ENCODE data around the gene TMX3.

The TMX3 gene

GRCh38 chr18:68696937-68697336 lies 18.0 kb downstream of the TMX3 start:
- Histone ChIP-seq H3K27ac (ENCODE audit: low read depth, low read length, poor library complexity, severe bottlenecking) (no peak overlapping the region), H3K4me1 (ENCODE audit: insufficient read depth, low read length, severe bottlenecking) (no peaks in the 10 kb centered on the region), H3K4me2 (ENCODE audit: low read length) (no peak overlapping the region), H3K9me3 (ENCODE audit: low read length) (no peaks in the 10 kb centered on the region), H3F3A (ENCODE audit: insufficient read depth, low read length) (no peaks in the 10 kb centered on the region), H3K9me2 (ENCODE audit: low read depth, low read length) (no peaks in the 10 kb centered on the region), H4K20me1 (ENCODE audit: insufficient read depth, low read length) (no peaks in the 10 kb centered on the region), H3K27me3 (ENCODE audit: insufficient read depth, low read length) (no peaks in the 10 kb centered on the region), H2AFZ (ENCODE audit: low read length) (no peak overlapping the region), H3K79me2 (ENCODE audit: insufficient read depth, low read length) (no peaks in the 10 kb centered on the region; the same call in 1 of the 2 replicates), H3K4me3 (ENCODE audit: low read depth, low read length, poor library complexity, severe bottlenecking) (no peak overlapping the region), H3K9ac (ENCODE audit: low read length) (no peak overlapping the region), H3K36me3 (ENCODE audit: insufficient read depth, low read length) (peaks cover 78% of the 10 kb centered on the region)
- TF ChIP-seq CTCF (IDR thresholded peaks at IDR 0.05; ENCODE audit: low read length), result no peak

GRCh38 chr18:68694316-68694715 lies 20.6 kb downstream of the TMX3 start:
- Histone ChIP-seq H4K20me1 (ENCODE audit: insufficient read depth, low read length) (no peaks in the 10 kb centered on the region), H2AFZ (ENCODE audit: low read length) (no peak overlapping the region), H3K4me3 (ENCODE audit: low read depth, low read length, poor library complexity, severe bottlenecking) (no peak overlapping the region), H3K9me2 (ENCODE audit: low read depth, low read length) (no peaks in the 10 kb centered on the region), H3K9ac (ENCODE audit: low read length) (no peak overlapping the region), H3K27me3 (ENCODE audit: insufficient read depth, low read length) (no peaks in the 10 kb centered on the region), H3K4me2 (ENCODE audit: low read length) (no peak overlapping the region), H3K36me3 (ENCODE audit: insufficient read depth, low read length) (peaks cover 78% of the 10 kb centered on the region), H3K27ac (ENCODE audit: low read depth, low read length, poor library complexity, severe bottlenecking) (no peak overlapping the region), H3K9me3 (ENCODE audit: low read length) (no peaks in the 10 kb centered on the region), H3K4me1 (ENCODE audit: insufficient read depth, low read length, severe bottlenecking) (no peaks in the 10 kb centered on the region), H3K79me2 (ENCODE audit: insufficient read depth, low read length) (no peaks in the 10 kb centered on the region), H3F3A (ENCODE audit: insufficient read depth, low read length) (no peaks in the 10 kb centered on the region)
- no peak for TF ChIP-seq EZH2 (IDR thresholded peaks at IDR 0.05; ENCODE audit: borderline replicate concordance, low read length)

GRCh38 chr18:68693091-68693815 lies 21.7 kb downstream of the TMX3 start:
- no peak overlapping the region for H3K27ac ChIP-seq (ENCODE audit: low read depth, low read length, poor library complexity, severe bottlenecking)
- no peaks in the 10 kb centered on the region for H3K4me1 ChIP-seq (ENCODE audit: insufficient read depth, low read length, severe bottlenecking)
- no peaks in the 10 kb centered on the region for H3K79me2 ChIP-seq (ENCODE audit: insufficient read depth, low read length)
- no peaks in the 10 kb centered on the region for H3F3A ChIP-seq (ENCODE audit: insufficient read depth, low read length)
- H3K9me2 ChIP-seq (ENCODE audit: low read depth, low read length), result no peaks in the 10 kb centered on the region
- no peaks in the 10 kb centered on the region for H4K20me1 ChIP-seq (ENCODE audit: insufficient read depth, low read length)
- no peak overlapping the region for H3K9ac ChIP-seq (ENCODE audit: low read length)
- TF ChIP-seq EZH2 (IDR thresholded peaks at IDR 0.05; ENCODE audit: borderline replicate concordance, low read length), result no peak
- no peak for TF ChIP-seq CTCF (IDR thresholded peaks at IDR 0.05; ENCODE audit: low read length)
- H2AFZ ChIP-seq (ENCODE audit: low read length), result no peak overlapping the region
- no peaks in the 10 kb centered on the region for H3K27me3 ChIP-seq (ENCODE audit: insufficient read depth, low read length)
- H3K9me3 ChIP-seq (ENCODE audit: low read length), result no peaks in the 10 kb centered on the region
- H3K36me3 ChIP-seq (ENCODE audit: insufficient read depth, low read length), result peaks cover 77% of the 10 kb centered on the region
- H3K4me2 ChIP-seq (ENCODE audit: low read length), result no peak overlapping the region
- H3K4me3 ChIP-seq (ENCODE audit: low read depth, low read length, poor library complexity, severe bottlenecking), result no peak overlapping the region

- H3K27ac ChIP-seq (ENCODE audit: low read depth, low read length, poor library complexity, severe bottlenecking), result no peak overlapping the region
- H4K20me1 ChIP-seq (ENCODE audit: insufficient read depth, low read length), result no peaks in the 10 kb centered on the region
- H3K79me2 ChIP-seq (ENCODE audit: insufficient read depth, low read length), result no peaks in the 10 kb centered on the region
- no peaks in the 10 kb centered on the region for H3K9me3 ChIP-seq (ENCODE audit: low read length)
- H3K4me2 ChIP-seq (ENCODE audit: low read length), result no peak overlapping the region
- H3K9ac ChIP-seq (ENCODE audit: low read length), result no peak overlapping the region
- no peak overlapping the region for H2AFZ ChIP-seq (ENCODE audit: low read length)
- no peaks in the 10 kb centered on the region for H3F3A ChIP-seq (ENCODE audit: insufficient read depth, low read length)
- peaks cover 79% of the 10 kb centered on the region for H3K36me3 ChIP-seq (ENCODE audit: insufficient read depth, low read length)
- H3K27me3 ChIP-seq (ENCODE audit: insufficient read depth, low read length), result no peaks in the 10 kb centered on the region
- TF ChIP-seq CTCF (IDR thresholded peaks at IDR 0.05; ENCODE audit: low read length) (no peak), EZH2 (IDR thresholded peaks at IDR 0.05; ENCODE audit: borderline replicate concordance, low read length) (no peak)
- no peaks in the 10 kb centered on the region for H3K4me1 ChIP-seq (ENCODE audit: insufficient read depth, low read length, severe bottlenecking)
- no peak overlapping the region for H3K4me3 ChIP-seq (ENCODE audit: low read depth, low read length, poor library complexity, severe bottlenecking)
- H3K9me2 ChIP-seq (ENCODE audit: low read depth, low read length), result no peaks in the 10 kb centered on the region
Observed at GRCh38 chr18:68679528-68679927, 35.4 kb downstream of the TMX3 start.

All from OCI-LY1 (cell line).